A549 (cell line): ENCODE results near the gene CAPN11.

ENCODE experiments used
- BHLHE40 ChIP-seq: IDR thresholded peaks from 2 replicates; pipeline ENCODE4 v1.6.1; 2012; ENCODE audit warnings: low read depth, low read length, inconsistent platforms
- CTCF ChIP-seq: fragments of >200 bp; sonication (Bioruptor Twin); formaldehyde crosslinking; IDR thresholded peaks from 3 replicates; pipeline ENCODE4 v1.5.1; 2016
- EP300 ChIP-seq, 2 experiments: fragments of >200 bp; sonication (Bioruptor Twin); formaldehyde crosslinking; IDR thresholded peaks; 2 replicates in 1 of 2; 3 replicates in 1 of 2; pipeline ENCODE4 v1.6.1; 2016 to 2017
- KDM1A ChIP-seq: fragments of 200-600 bp; sonication (generic); IDR thresholded peaks from 2 replicates; pipeline ENCODE4 v1.6.1; 2016; ENCODE audit warnings: low read depth, mild to moderate bottlenecking
- MAFK ChIP-seq: fragments of 450-650 bp; IDR thresholded peaks from 2 replicates; pipeline ENCODE4 v1.6.1; 2014; ENCODE audit not compliant: partially characterized antibody
- POLR2A ChIP-seq: IDR thresholded peaks from 2 replicates; pipeline ENCODE4 v1.6.1; 2012; ENCODE audit warnings: mild to moderate bottlenecking, low read length
- SMC3 ChIP-seq: fragments of >200 bp; sonication (Bioruptor Twin); formaldehyde crosslinking; IDR thresholded peaks from 3 replicates; pipeline ENCODE4 v1.6.1; 2018; ENCODE audit warnings: inconsistent platforms
- SREBF2 ChIP-seq: fragments of 450-650 bp; IDR thresholded peaks from 2 replicates; pipeline ENCODE4 v1.6.1; 2014; ENCODE audit warnings: mild to moderate bottlenecking, moderate library complexity
- ZFP36 ChIP-seq: fragments of 450-650 bp; IDR thresholded peaks from 2 replicates; pipeline ENCODE4 v1.6.1; 2014; ENCODE audit warnings: borderline replicate concordance; ENCODE audit not compliant: partially characterized antibody

DNA sequence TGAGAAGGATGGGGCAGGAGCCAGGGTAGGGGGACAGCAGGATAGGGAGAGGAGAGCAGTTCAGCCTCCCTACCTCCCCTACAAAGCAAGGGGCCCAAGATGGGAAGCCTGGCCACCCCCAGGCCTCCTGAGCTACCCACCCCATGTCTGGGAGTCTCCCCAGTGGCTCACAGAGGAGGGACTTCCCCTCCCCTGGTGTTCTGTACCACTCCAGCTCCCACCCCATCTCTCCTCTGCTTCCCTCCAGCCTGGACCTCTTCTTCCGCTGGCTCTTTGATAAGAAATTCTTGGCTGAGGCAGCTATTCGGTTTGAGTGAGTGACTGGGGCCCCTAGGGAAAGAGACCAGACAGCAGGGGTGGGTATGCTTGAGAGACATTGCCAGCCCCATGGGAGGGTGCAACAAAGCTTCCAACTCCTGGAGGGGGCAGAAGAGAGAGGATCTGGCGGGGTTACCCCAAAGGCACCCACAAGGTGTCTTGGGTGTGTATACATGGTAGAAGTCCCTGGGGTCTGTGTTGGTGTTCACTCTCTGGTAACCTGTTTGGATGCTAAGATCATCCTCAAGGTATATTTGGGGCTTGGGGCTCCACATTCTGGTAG lies 8.2 kb upstream of the CAPN11 start:
- TF ChIP-seq CTCF = no peak
- no peak for TF ChIP-seq BHLHE40
- TF ChIP-seq POLR2A = no peak
- no peak for TF ChIP-seq EP300 (IDR thresholded peaks at IDR 0.05)
- TF ChIP-seq MAFK = no peak
- no peak for TF ChIP-seq SREBF2
- TF ChIP-seq SMC3 = no peak
- no peak for TF ChIP-seq KDM1A
- no peak for TF ChIP-seq ZFP36
